GM19023 (cell line): ENCODE measurements around the gene WDR20.
"Not testable (repeated sequence)": the region's sequence is repeated elsewhere in the genome, so short reads cannot be mapped to it uniquely, and the experiment has no call there.

Experiments used
- ATAC-seq: cut with Tn5 transposase; IDR thresholded peaks from one replicate; pipeline ENCODE4 v1.9.1; 2021; ENCODE audit warnings: mild to moderate bottlenecking, moderate library complexity; ENCODE audit not compliant: unreplicated experiment

The WDR20 gene

DNA sequence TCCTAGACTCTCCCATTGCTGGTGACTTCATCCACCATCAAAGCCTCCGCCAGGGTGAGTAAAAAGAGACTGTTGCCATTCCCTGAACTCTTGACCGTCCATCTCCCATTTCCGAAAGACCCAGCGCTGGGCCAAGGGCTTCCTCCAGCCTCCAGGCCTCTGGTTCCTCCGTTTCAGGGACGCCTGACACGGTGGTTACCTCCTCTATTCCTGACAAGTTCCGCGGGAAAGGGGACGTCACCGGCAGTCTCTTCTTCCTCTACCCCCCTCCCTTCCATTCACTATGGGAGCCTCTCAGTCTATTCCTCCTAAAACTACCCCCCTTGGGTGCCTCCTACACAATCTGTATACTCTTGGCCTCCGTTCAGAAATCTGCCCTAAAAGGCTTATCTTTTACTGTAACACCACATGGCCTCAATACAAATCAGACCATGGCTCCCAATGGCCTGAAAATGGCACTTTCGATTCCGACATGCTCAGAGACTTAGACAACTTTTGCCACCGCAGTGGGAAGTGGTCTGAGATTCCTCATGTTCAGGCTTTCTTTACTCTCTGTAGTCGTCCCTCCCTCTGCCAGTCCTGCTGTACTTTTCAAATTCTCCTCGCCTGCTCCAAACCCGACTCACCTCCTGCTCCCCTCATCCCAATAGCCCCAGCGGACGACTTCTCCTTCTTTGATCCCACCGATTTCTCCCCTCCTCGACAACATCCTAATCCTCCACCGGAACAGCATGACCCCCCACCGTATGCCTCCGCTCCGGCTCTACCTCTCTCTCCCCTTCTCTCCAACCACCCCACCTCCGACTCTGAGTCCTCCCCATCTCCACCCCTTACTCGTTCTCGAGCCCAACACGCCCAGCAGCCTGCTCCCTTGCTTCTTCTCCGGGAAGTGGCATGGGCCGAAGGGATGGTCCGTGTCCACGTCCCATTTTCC lies 94.9 kb downstream of the WDR20 start:
- no peak for ATAC-seq

GRCh38 chr14:102235275-102235897 lies 95.7 kb downstream of the WDR20 start:
- ATAC-seq = no peak

DNA sequence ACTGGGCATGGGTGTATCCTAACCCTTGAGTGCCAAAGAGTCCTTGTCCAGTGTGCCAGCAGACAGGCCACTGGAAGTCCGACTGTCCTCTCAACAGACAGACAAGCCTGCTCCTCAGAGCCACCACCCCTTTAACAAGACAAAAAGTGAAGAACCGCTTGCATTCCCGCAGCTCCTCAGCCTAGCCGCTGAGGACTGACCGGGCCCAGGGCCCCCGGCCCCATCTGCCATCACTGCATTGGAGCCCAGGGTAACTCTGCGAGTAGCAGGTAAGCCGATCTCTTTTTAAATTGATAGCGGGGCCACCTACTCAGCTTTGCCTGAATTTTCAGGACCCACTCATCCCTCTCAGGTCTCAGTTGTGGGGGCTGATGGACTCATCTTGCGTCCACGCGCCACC lies 96.3 kb downstream of the WDR20 start:
- no peak for ATAC-seq

DNA sequence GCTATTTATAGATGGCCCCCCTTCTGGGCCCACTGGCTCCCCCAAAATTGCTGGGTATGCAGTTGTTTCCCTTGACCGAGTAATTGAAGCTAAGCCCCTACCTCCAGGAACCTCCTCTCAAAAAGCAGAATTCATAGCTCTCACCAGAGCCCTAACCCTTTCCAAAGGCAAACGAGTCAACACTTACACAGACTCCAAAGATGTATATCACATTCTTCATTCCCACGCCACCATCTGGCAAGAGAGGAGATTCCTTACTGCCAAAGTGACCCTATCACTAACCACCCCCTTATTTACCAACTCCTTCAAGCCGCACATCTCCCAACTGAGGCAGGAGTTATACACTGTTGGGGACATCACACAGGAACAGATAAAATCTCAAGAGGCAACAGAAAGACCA lies 98.4 kb downstream of the WDR20 start:
- no peak for ATAC-seq

GRCh38 chr14:102238766-102239165 lies 99.1 kb downstream of the WDR20 start:
- ATAC-seq = no peak

GRCh38 chr14:102239231-102239630 lies 99.5 kb downstream of the WDR20 start:
- ATAC-seq = no peak

DNA sequence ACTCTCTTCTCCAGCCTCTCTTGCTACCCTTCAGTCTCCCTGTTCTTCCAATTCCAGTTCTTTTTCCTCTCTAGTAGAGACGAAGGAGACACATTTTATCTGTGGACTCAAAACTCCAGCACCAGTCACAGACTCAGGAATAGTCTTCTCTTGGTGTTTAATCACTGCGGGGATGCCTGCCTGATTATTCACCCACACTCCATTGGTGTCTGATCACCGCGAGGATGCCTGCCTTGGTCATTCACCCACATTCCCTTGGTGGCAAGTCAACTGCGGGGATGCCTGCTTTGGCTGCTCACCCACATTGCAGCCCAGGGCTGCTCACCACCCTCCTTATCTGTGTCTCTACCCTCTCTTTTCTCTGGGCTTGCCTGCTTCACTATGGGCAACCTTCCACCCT lies 100.8 kb downstream of the WDR20 start:
- ATAC-seq = not testable (repeated sequence)

GRCh38 chr14:102241147-102241546 lies 101.5 kb downstream of the WDR20 start:
- no peak for ATAC-seq

- not testable (repeated sequence) for ATAC-seq
These were observed 104.1 kb downstream of the WDR20 start for GRCh38 chr14:102243795-102244194.

- no peak for ATAC-seq
These were observed 106.4 kb downstream of the WDR20 start for GRCh38 chr14:102246071-102246470.

DNA sequence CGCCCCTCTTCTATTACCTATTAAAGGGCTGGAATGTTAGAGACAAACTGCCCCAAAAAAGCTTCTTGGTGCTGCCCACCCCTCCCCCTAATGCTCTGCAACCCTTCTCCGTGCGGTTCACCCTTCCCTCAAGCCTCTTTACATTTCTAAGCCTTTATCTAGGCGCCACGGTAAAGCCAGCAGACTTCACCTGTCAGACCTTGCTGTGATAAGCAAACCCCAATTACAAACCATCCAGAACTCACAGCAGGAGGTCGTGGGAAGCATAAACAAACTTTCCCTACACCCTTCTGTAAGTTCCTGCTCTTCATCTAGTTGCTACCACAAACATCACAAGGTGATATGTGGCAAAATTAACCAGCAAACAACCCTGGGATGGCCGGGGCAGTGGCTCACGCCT lies 108.4 kb downstream of the WDR20 start:
- no peak for ATAC-seq

DNA sequence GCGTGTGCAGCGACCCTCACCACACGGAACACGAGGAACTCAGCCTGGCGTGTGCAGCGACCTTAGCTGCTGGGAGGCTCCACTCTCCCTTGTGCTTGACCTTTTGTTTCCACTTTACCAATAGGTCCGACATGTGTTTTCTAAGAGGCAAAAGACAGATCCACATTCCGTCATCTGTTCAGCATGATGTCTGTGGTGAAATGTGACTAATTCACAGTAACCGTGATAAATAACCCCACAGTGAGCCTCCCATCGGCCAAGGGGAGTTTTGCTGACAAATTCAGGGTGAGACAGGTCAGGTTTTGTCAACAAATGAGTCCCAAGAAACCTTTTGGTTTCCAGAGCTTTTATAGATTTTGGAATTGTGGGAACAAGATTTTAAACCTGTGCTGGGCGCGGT lies 109.3 kb downstream of the WDR20 start:
- ATAC-seq = no peak

DNA sequence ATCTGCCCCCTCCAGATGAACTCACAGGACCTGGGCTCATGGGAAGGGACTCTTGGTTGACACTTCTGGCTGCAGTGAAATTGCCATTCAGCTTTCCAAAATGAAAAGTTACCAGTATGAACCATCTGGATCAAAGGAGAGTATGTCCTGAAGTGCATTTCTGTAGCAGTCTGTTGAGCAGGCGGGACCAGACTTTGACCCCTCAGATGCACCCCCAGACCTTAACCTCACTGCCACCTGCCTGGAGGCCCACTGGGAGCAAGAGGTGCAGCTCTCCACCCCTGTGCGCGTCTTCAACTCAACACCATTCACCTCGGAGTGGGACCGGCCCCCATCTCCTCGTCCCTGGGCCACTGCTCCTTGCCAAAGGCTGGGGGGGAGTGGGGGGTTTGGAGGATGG lies 110.3 kb downstream of the WDR20 start:
- ATAC-seq = no peak

GRCh38 chr14:102250636-102251035 lies 110.9 kb downstream of the WDR20 start:
- ATAC-seq = no peak

DNA sequence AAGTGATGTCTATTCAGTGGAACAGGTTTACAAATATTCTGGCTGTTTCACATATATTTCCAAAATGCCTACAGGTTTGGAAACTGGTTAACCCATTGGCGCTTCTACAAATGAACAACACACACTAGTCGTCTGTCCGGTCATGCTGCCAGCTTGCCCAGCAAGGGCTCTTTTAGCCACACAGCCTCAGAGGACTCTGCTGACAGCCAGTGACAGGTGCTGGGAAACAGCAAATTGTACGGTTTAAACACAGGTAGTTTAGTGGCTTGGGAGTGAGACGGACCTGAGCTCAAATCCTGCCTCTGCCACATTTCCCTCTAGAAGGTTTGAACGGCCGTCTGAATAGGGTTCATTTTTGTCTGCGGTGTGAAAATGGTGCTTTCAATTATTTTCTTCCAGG lies 111.5 kb downstream of the WDR20 start:
- ATAC-seq = no peak

DNA sequence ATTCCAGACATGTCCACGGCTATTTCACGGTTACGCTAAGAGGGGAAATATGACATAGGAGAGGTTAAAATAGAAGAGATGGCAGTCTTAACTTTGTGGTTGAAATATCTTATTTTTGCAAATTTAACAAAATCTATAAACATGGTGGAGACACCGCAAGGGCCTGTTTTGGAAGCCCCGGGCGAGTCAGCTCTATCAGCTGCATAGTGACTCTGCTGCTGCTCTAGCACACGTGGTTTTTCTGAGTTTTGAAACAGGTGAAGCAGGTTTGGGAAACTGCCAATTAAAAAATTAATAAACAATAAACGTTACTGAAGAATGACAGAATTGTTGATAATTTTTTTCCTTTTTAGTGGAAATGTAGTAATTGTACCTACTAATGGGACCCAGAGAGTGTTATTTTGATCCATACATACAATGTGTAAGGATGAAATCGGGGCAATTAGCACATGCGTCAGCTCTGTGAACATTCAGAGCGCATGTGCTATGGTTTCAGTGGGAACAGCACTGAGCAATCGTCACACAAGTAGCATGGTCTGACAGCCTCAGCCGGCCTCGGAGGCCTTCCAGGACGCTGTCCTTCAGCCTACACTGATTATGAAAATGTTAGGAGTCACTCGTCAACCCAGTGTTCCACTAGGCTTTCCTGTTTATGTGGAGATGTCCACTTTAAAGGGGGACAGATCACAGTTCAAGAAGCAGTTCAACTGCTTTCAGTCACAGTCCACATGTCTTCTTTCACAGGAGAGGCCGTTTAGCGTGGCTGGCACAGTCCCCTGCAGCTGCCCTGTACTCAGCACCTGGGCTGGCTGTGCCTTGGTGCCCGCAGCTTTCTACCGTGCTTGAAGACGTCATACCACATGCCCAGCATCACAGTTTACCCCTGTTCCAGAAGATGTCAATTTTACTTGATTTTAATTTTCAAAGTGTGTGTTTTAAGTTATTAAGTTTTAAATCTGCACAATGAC lies 113.4 kb downstream of the WDR20 start:
- ATAC-seq = no peak

GRCh38 chr14:102255401-102256190 lies 115.9 kb downstream of the WDR20 start:
- no peak for ATAC-seq

DNA sequence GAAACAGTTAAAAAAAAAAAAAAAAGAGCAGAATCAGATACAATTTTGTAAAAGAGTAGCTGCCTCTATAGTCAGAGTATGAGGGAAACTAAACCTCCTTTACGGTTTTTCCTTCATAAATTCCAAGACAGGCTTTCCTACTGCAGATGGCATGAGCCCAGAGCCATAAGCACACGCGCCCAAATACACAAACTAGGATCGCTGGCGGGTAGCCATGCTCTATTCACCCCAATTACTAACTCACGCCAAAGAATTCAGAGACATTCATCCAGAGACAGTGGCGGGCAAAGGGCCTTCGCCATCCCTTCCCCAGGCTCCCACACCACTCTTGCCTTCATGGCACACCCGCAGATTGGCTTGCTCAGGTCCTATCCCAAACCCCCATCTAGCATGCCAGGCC lies 117.0 kb downstream of the WDR20 start:
- ATAC-seq = no peak

GRCh38 chr14:102258136-102258535 lies 118.4 kb downstream of the WDR20 start:
- ATAC-seq = no peak
